ENCODE data around the gene DGKA.

DNA sequence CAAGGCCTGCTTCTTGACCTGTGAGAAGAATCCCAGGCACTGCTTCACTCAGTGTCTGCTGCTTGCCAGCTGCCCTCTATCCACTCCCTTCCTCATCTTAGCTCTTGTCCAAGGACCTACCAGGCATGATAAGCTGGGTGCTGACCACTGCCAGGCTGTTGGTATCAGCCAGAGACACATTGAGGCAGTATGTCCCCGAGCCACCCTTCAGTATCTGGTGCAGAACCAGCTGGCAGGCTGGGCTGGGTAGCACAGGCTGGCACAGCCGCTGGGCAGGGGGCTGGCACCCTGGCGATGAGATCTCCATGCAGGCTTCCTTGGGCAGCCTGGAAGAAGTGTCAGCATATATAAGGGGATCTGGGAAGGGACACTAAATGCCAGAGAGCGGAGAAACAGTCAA, 24.4 kb downstream of the DGKA start:
- TF ChIP-seq, protein P1, sequence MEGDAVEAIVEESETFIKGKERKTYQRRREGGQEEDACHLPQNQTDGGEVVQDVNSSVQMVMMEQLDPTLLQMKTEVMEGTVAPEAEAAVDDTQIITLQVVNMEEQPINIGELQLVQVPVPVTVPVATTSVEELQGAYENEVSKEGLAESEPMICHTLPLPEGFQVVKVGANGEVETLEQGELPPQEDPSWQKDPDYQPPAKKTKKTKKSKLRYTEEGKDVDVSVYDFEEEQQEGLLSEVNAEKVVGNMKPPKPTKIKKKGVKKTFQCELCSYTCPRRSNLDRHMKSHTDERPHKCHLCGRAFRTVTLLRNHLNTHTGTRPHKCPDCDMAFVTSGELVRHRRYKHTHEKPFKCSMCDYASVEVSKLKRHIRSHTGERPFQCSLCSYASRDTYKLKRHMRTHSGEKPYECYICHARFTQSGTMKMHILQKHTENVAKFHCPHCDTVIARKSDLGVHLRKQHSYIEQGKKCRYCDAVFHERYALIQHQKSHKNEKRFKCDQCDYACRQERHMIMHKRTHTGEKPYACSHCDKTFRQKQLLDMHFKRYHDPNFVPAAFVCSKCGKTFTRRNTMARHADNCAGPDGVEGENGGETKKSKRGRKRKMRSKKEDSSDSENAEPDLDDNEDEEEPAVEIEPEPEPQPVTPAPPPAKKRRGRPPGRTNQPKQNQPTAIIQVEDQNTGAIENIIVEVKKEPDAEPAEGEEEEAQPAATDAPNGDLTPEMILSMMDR (conservative IDR thresholded peaks at IDR 0.05; ENCODE audit: low read length), result no peak
- TF ChIP-seq EZH2phosphoT487 (IDR thresholded peaks at IDR 0.05; ENCODE audit: borderline replicate concordance), result no peak

Measured in Loucy (cell line).